Coronary artery (tissue), 2 donors: ENCODE data around the gene ALDH2.
"Not testable (repeated sequence)": the region's sequence is repeated elsewhere in the genome, so short reads cannot be mapped to it uniquely, and the experiment has no call there.

ENCODE experiments used
- DNase-seq: peaks from one replicate; pipeline ENCODE4 v3.0.0-alpha.2; 2017; ENCODE audit warnings: low spot score
- H3K27ac ChIP-seq, 2 donors: fragments of 200-600 bp; sonication (generic); one replicate each; pipeline ENCODE4 v1.5.1; 2016 to 2019
- H3K4me3 ChIP-seq: fragments of 200-600 bp; sonication (generic); 2 replicates; pipeline ENCODE4 v1.5.1; 2016; ENCODE audit warnings: mild to moderate bottlenecking, moderate library complexity
- TF ChIP-seq, protein P1 (sequence below): fragments of 200-600 bp; sonication (generic); IDR thresholded peaks from one replicate; pipeline ENCODE4 v1.5.1; 2019; ENCODE audit warnings: antibody characterized with exemption

ALDH2 gene

DNA sequence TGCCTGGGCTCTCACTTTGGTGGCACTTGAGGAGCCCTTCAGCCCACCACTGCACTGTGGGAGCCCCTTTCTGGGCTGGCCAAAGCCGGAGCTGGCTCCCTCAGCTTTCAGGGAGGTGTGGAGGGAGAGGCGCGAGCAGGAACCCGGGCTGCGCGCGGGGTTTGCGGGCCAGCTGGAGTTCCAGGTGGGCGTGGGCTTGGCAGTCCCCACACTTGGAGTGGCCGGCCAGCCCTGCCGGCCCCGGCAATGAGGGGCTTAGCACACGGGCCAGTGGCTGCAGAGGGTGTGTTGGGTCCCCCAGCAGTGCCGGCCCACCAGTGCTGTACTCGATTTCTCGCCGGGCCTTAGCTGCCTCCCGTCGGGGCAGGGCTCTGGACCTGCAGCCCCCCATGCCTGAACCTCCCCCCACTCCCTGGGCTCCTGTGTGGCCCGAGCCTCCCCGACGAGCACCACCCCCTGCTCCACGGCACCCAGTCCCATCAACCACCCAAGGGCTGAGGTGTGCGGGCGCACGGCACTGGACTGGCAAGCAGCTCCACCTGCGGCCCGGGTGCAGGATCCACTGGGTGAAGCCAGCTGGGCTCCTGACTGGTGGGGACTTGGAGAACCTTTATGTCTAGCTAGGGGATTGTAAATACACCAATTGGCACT is 68.9 kb downstream of the ALDH2 start:
- H3K27ac ChIP-seq, result peak overlapping the region in 1 of 2 donors; percentile 51
- not testable (repeated sequence) for H3K4me3 ChIP-seq, DNase-seq

DNA sequence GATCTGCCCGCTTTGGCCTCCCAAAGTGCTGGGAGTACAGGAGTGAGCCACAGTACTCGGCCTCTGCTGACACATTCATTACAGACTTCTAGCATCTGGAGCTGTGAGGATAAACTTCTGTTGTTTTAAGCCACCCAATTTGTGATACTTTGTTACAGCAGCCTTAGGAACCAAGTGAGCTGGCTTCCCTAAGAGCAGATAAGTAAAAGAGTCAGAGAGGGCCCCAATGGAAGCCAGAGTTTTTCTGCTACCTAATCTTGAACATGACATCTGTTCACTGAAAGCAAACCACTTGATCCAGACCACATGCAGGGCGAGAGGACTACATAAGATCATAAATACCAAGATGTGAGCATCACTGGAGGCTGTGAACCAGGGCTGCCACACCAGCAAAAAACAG is 71.6 kb downstream of the ALDH2 start:
- TF ChIP-seq, protein P1, sequence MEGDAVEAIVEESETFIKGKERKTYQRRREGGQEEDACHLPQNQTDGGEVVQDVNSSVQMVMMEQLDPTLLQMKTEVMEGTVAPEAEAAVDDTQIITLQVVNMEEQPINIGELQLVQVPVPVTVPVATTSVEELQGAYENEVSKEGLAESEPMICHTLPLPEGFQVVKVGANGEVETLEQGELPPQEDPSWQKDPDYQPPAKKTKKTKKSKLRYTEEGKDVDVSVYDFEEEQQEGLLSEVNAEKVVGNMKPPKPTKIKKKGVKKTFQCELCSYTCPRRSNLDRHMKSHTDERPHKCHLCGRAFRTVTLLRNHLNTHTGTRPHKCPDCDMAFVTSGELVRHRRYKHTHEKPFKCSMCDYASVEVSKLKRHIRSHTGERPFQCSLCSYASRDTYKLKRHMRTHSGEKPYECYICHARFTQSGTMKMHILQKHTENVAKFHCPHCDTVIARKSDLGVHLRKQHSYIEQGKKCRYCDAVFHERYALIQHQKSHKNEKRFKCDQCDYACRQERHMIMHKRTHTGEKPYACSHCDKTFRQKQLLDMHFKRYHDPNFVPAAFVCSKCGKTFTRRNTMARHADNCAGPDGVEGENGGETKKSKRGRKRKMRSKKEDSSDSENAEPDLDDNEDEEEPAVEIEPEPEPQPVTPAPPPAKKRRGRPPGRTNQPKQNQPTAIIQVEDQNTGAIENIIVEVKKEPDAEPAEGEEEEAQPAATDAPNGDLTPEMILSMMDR, result no peak
- DNase-seq, result no peak
- Histone ChIP-seq H3K4me3 (no peak overlapping the region), H3K27ac (no peak overlapping the region)

GRCh38 chr12:111840807-111841206 is 74.1 kb downstream of the ALDH2 start:
- Histone ChIP-seq H3K27ac (peak overlapping the region; percentile 15 to 97), H3K4me3 (peak overlapping the region; percentile 80)
- TF ChIP-seq, protein P1, result no peak
- no peak for DNase-seq

GRCh38 chr12:111841236-111841749 is 74.6 kb downstream of the ALDH2 start:
- TF ChIP-seq, protein P1, result no peak

DNA sequence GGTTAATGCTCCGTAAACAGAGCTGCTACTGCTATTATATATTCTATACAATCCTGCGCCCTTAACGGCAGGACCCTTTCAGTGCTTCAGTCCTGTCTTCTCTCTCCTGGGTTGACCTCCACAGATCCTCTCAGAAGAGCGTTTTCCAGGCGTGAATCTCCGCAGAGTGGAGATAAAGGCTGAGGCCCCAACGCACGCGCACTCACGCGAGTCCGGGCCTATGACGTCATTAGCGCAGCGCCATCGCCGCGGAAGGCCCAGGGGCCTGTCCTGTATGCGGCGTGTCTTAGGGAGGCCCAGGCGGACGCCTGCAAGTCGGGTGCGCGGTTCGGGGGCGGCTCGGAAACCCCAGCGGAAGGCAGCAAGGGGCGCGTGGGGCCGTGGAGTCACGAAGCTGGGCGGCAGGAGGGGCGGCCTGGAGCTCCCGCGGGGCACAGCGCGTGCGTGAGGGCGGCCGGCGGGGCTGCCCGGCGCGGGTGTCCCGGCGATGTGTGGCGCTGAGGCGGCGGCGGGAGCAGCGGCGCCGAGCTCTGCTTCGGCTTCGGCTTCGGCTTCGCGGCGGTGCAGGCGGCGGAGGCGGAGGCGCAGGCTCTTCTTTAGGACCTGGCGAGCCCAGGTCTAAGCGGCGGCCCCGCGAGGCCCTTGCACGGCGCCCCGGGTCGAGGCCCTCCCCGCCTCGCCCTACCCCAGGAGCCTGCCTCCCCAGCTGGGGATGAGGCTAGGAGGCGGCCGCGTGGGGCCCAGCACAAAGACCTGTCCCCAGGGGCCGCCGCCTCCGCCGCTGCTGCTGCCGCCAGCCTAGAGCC is 75.2 kb downstream of the ALDH2 start, which contains the start of gene MAPKAPK5:
Gene MAPKAPK5 (plus strand): TSS at position 479 of the 806 bp plus-strand sequence. CDS start 506 bp downstream, outside the sequence.
- TF ChIP-seq, protein P1, result no peak
- H3K4me3 ChIP-seq, result peak within 1 kb of the TSS; percentile 80
- peak; percentile 94 for DNase-seq
- H3K27ac ChIP-seq, result peak within 1 kb of the TSS; percentile 85 to 97

More at GRCh38 chr12:111841236-111841749, 74.6 kb downstream of the ALDH2 start:
- H3K27ac ChIP-seq, result peak overlapping the region; percentile 85 to 97
- H3K4me3 ChIP-seq, result peak overlapping the region; percentile 80
- no peak for DNase-seq

GRCh38 chr12:111842556-111843396 is 76.0 kb downstream of the ALDH2 start:
- DNase-seq, result no peak
- H3K27ac ChIP-seq, result peak overlapping the region; percentile 85 to 97
- TF ChIP-seq, protein P1, result no peak
- H3K4me3 ChIP-seq, result peak overlapping the region; percentile 80

DNA sequence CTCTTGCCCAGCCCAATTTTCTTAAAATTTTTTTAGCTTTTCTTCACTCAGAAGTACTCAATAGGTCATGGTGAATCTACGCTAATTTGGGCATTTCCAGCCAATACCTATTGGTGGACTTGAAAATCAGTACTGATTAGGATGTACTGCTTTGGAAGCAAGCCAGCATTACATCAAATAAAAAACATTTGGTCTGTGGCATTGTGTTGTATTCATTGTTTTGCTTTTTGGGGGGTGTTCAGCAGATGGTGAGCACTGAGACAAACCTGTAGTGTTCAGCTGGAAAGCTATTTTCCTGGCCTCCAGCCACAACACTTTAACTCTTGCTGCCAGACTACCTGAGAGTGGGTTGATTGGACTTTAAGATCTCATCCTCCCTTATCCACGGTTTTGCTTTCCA is 79.3 kb downstream of the ALDH2 start:
- H3K27ac ChIP-seq, result no peak overlapping the region
- TF ChIP-seq, protein P1, result no peak
- H3K4me3 ChIP-seq, result no peak overlapping the region
- no peak for DNase-seq
